Colonic mucosa (tissue), 4 donors: ENCODE results near the gene WNT4. TPM values are rescaled to one million over a fixed set of nuclear protein-coding genes. Genes with fewer than 3 reads are reported as not detected.

Source experiments
- DNase-seq: peaks from one replicate; pipeline ENCODE4 v3.0.0-alpha.2; 2020
- H3K27ac ChIP-seq: fragments of 200-600 bp; one replicate; pipeline ENCODE4 v1.8.0; 2021
- H3K27me3 ChIP-seq: fragments of 200-600 bp; one replicate; pipeline ENCODE4 v1.8.0; 2021
- H3K36me3 ChIP-seq: fragments of 200-600 bp; one replicate; pipeline ENCODE4 v1.8.0; 2021
- H3K4me1 ChIP-seq: fragments of 200-600 bp; one replicate; pipeline ENCODE4 v1.8.0; 2021; ENCODE audit warnings: mild to moderate bottlenecking
- H3K4me3 ChIP-seq: fragments of 200-600 bp; one replicate; pipeline ENCODE4 v1.8.0; 2021
- H3K9ac ChIP-seq, 2 donors: one replicate each; pipeline ENCODE4 v1.7.0; 2013; ENCODE audit warnings: control low read depth in 2 of 2, low read depth in 2 of 2, low read length in 2 of 2
- H3K9me3 ChIP-seq: fragments of 200-600 bp; one replicate; pipeline ENCODE4 v1.8.0; 2021
- CTCF ChIP-seq: fragments of 200-600 bp; IDR thresholded peaks from one replicate; pipeline ENCODE4 v1.8.0; 2022; ENCODE audit warnings: antibody characterized with exemption, mild to moderate bottlenecking
- intact Hi-C: fragments of 100-400 bp; cut with DNase I; formaldehyde crosslinking; loops from one replicate; pipeline ENCODE4 v1.14.1; 2022
- total RNA-seq, 2 donors: library from RNA; stranded (reverse); fragmentation: NEBNext Ultra II Directional in 1 of 2; extraction: Animal tissue kit (Norgen Biotek cat#: 25700) in 1 of 2; gene quantifications; one replicate each; pipeline ENCODE4 v1.2.1, GENCODE V29; 2021
- donor health status: healthy.
- donor health status: DM: no; HTN: no; CAD: no.
- donor health status: DM: no; HTN: no; CAD: no.

The WNT4 gene
- total RNA-seq, 2 donors from 2014 or later: 2.5 to 2.7 TPM

DNA sequence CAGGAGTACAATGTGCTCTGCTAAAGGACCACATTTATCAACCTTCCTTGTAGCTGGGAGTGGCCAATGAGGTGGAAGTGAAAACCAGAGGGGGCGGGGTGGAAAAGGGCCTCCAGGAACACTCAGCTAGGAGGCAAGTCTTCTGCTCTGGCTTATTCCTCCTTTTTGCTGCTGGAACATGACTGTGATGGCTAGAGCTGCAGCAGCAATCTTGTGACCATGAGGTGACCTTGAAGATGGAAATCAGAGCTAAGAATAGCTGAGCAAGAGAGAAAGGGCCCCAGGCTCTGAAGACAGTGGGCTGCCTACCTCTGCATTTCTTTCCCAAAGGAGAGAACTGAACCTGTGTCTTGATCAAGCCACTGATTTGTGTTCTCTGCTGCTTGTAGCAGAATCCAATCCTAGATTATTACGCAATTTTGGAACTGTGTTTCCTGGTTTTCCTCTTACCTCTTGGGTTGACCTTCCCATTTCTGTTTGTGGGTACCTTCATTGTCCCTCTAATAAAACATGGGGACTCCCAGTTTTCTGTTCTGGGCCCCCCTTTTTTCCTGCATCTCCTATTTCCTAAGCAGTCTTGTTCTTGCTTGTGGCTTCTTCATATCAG, 36.4 kb upstream of the WNT4 start:
- no peak overlapping the region for H3K9ac ChIP-seq
- H3K27ac ChIP-seq: no peak overlapping the region
- H3K4me3 ChIP-seq: no peak overlapping the region
- TF ChIP-seq CTCF: no peak
- intact Hi-C loops: no loop called here
- H3K36me3 ChIP-seq: no peaks in the 10 kb centered on the region
- H3K27me3 ChIP-seq: no peaks in the 10 kb centered on the region
- no peaks in the 10 kb centered on the region for H3K4me1 ChIP-seq
- DNase-seq: no peak
- no peaks in the 10 kb centered on the region for H3K9me3 ChIP-seq

DNA sequence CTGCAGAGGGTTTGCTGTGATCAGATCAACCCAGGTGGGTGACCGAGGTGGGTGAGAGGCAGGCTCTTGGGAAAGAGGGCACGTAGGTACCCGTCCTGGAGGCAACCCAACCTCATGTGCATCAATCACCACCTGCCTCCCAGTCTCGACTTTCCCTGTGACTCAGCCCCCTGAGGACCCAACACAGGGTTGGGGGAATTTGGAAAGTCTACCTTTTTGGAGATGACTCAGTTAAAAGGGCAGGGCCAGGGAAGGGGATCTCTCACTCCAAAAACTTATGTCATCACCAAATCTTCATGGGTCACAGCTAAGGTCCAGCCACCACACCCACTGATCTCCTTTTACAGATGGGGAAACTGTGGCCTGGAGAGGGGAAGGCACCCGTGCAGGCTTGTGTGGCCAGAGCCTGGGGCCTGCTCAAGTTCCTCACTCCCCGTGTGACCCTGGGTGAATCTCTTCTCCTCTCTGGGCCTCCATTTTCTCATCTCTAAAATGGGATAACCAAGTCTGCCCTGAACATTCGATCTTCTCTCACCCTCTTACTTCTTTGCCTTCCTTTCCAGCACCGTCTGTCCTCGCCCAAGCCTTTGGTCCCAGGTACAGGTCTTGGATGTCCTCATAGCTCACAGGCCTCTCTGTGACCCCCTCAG, 34.6 kb upstream of the WNT4 start:
- no peak for DNase-seq
- Histone ChIP-seq H3K27me3 (no peaks in the 10 kb centered on the region), H3K27ac (no peak overlapping the region), H3K4me3 (no peak overlapping the region), H3K9ac (no peak overlapping the region), H3K36me3 (no peaks in the 10 kb centered on the region), H3K4me1 (no peaks in the 10 kb centered on the region), H3K9me3 (no peaks in the 10 kb centered on the region)
- TF ChIP-seq CTCF: no peak
- intact Hi-C loops: no loop called here

- Histone ChIP-seq H3K4me1 (no peaks in the 10 kb centered on the region), H3K36me3 (no peaks in the 10 kb centered on the region), H3K9me3 (no peaks in the 10 kb centered on the region), H3K4me3 (no peak overlapping the region), H3K27me3 (no peaks in the 10 kb centered on the region), H3K9ac (no peak overlapping the region), H3K27ac (no peak overlapping the region)
- no peak for DNase-seq
- TF ChIP-seq CTCF: no peak
- intact Hi-C loops: no loop called here
These were observed 33.4 kb upstream of the WNT4 start for GRCh38 chr1:22176258-22176657.

DNA sequence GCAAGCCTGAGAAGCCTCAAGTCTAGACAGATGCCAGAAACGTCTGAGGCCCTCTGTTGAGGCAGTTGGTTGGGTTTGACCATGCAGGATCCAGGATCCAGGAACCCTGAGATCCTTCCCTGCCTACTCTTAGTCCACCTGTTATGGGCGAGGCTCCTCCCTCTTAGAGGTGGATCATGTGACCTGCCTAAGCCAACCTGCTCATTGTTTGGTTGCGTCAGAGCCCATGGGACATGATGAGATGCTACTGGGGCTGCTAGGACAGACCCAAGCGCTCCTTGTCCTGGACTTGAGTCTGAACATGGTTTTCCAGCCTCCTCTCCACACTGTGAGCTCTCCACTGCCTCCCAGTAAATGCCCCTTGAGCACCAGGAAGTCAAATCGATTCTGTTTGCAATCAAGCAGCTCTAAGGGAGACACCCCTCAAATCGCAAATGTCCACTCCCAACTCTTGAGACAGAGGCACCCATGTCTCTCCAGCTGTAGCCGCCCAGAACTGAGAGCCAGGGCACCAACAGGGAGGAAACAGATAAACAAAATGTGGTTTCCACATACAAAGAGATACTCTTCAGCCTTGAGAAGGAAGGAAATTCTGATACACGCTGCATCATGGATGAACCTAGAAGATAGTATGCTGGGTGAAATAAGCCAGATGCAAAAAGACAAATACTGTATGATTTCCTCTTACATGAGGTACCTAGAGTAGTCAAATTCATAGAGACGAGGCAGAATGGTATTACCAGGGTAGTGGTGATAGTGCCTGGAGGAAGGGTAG, 31.7 kb upstream of the WNT4 start:
- H3K27me3 ChIP-seq: no peaks in the 10 kb centered on the region
- no peak overlapping the region for H3K4me3 ChIP-seq
- no peaks in the 10 kb centered on the region for H3K36me3 ChIP-seq
- H3K4me1 ChIP-seq: no peaks in the 10 kb centered on the region
- intact Hi-C loops: no loop called here
- TF ChIP-seq CTCF: no peak
- H3K9me3 ChIP-seq: no peaks in the 10 kb centered on the region
- no peak for DNase-seq
- H3K9ac ChIP-seq: no peak overlapping the region
- no peak overlapping the region for H3K27ac ChIP-seq

- no peaks in the 10 kb centered on the region for H3K36me3 ChIP-seq
- DNase-seq: no peak
- intact Hi-C loops: no loop called here
- no peak overlapping the region for H3K4me3 ChIP-seq
- no peak overlapping the region for H3K27ac ChIP-seq
- no peak for TF ChIP-seq CTCF
- H3K27me3 ChIP-seq: no peaks in the 10 kb centered on the region
- H3K4me1 ChIP-seq: no peaks in the 10 kb centered on the region
- no peaks in the 10 kb centered on the region for H3K9me3 ChIP-seq
- no peak overlapping the region for H3K9ac ChIP-seq
These were observed 29.2 kb upstream of the WNT4 start for GRCh38 chr1:22171951-22172715.
